WTC11 (cell line): ENCODE results near the gene BMP2K. TPM values are rescaled to one million over a fixed set of nuclear protein-coding genes. Genes with fewer than 3 reads are reported as not detected.

Source experiments
- ATAC-seq: fragments of 200-7000 bp; cut with Tn5 transposase; 2 replicates; pipeline ENCODE4 v1.10.0; 2021; ENCODE audit warnings: mild to moderate bottlenecking, moderate library complexity
- CTCF ChIA-PET: fragments of 300-600 bp; sonication (Branson Sonifier 250); formaldehyde crosslinking; loops from one replicate; lab custom pipeline; 2021; ENCODE audit warnings: antibody characterized with exemption; lab: Charles Lee
- POLR2A ChIA-PET: fragments of 350-600 bp; sonication (Branson Sonifier 250); formaldehyde crosslinking; loops from one replicate; lab custom pipeline; 2021; ENCODE audit warnings: antibody characterized with exemption; lab: Charles Lee
- DNase-seq: peaks from one replicate; pipeline ENCODE4 v3.0.0; 2021; ENCODE audit warnings: low spot score
- H3K27ac Mint-ChIP-seq: 2 replicates; pipeline ENCODE4 v1.8.0; 2021; ENCODE audit warnings: mixed read lengths
- H3K27me3 Mint-ChIP-seq: 2 replicates; pipeline ENCODE4 v1.8.0; 2021; ENCODE audit warnings: low read depth, mild to moderate bottlenecking, moderate library complexity, mixed read lengths
- H3K36me3 Mint-ChIP-seq: 2 replicates; pipeline ENCODE4 v1.8.0; 2021; ENCODE audit warnings: mixed read lengths
- H3K4me1 Mint-ChIP-seq: 2 replicates; pipeline ENCODE4 v1.8.0; 2022; ENCODE audit warnings: mixed read lengths
- H3K4me3 Mint-ChIP-seq: 2 replicates; pipeline ENCODE4 v1.8.0; 2021; ENCODE audit warnings: mild to moderate bottlenecking, moderate library complexity, mixed read lengths
- H3K9me3 Mint-ChIP-seq: 2 replicates; pipeline ENCODE4 v1.8.0; 2021; ENCODE audit warnings: mixed read lengths
- ARID4B ChIP-seq: sonication (generic); formaldehyde crosslinking; IDR thresholded peaks from 2 replicates; pipeline ENCODE4 v1.8.0; 2023; ENCODE audit warnings: missing genetic modification reagents, mild to moderate bottlenecking, borderline replicate concordance
- ATF1 ChIP-seq: sonication (generic); formaldehyde crosslinking; IDR thresholded peaks from 2 replicates; pipeline ENCODE4 v1.8.1; 2023; ENCODE audit warnings: mild to moderate bottlenecking, moderate library complexity, missing genetic modification reagents
- CBFB ChIP-seq: sonication (generic); formaldehyde crosslinking; IDR thresholded peaks from 2 replicates; pipeline ENCODE4 v1.8.1; 2022; ENCODE audit warnings: mild to moderate bottlenecking, low read depth, missing genetic modification reagents
- E2F5 ChIP-seq: sonication (generic); formaldehyde crosslinking; IDR thresholded peaks from 2 replicates; pipeline ENCODE4 v1.8.1; 2022; ENCODE audit warnings: mild to moderate bottlenecking, moderate library complexity, missing genetic modification reagents
- FOXK1 ChIP-seq: sonication (generic); formaldehyde crosslinking; IDR thresholded peaks from 2 replicates; pipeline ENCODE4 v1.8.0; 2022; ENCODE audit warnings: mild to moderate bottlenecking, moderate library complexity, missing genetic modification reagents
- FOXP1 ChIP-seq: sonication (generic); formaldehyde crosslinking; IDR thresholded peaks from 2 replicates; pipeline ENCODE4 v1.8.0; 2022; ENCODE audit warnings: missing genetic modification reagents, mild to moderate bottlenecking, moderate library complexity, borderline replicate concordance
- IRF2 ChIP-seq: sonication (generic); formaldehyde crosslinking; IDR thresholded peaks from 2 replicates; pipeline ENCODE4 v1.8.0; 2022; ENCODE audit warnings: low read depth, missing genetic modification reagents, borderline replicate concordance
- NFATC4 ChIP-seq: fragments of 250-450 bp; sonication (Bioruptor Pico); IDR thresholded peaks from 2 replicates; pipeline ENCODE4 v1.9.0; 2021; ENCODE audit warnings: mild to moderate bottlenecking
- OVOL2 ChIP-seq: fragments of 250-450 bp; sonication (Bioruptor Pico); IDR thresholded peaks from 2 replicates; pipeline ENCODE4 v1.9.0; 2021; ENCODE audit warnings: mild to moderate bottlenecking, borderline replicate concordance
- PRDM15 ChIP-seq: sonication (generic); formaldehyde crosslinking; IDR thresholded peaks from 2 replicates; pipeline ENCODE4 v1.8.0; 2022; ENCODE audit warnings: missing genetic modification reagents
- RORB ChIP-seq: fragments of 250-450 bp; sonication (Bioruptor Pico); IDR thresholded peaks from 2 replicates; pipeline ENCODE4 v1.9.0; 2021; ENCODE audit warnings: mild to moderate bottlenecking
- TEAD4 ChIP-seq: sonication (generic); formaldehyde crosslinking; IDR thresholded peaks from 2 replicates; pipeline ENCODE4 v1.8.0; 2022; ENCODE audit warnings: mild to moderate bottlenecking, missing genetic modification reagents
- TP53 ChIP-seq: sonication (generic); formaldehyde crosslinking; IDR thresholded peaks from 2 replicates; pipeline ENCODE4 v1.8.1; 2023; ENCODE audit warnings: mild to moderate bottlenecking, missing genetic modification reagents
- USF2 ChIP-seq: sonication (generic); formaldehyde crosslinking; IDR thresholded peaks from 2 replicates; pipeline ENCODE4 v1.8.1; 2023; ENCODE audit warnings: mild to moderate bottlenecking, missing genetic modification reagents, moderate library complexity
- ZNF317 ChIP-seq: sonication (generic); formaldehyde crosslinking; IDR thresholded peaks from 2 replicates; pipeline ENCODE4 v1.8.1; 2023; ENCODE audit warnings: low read depth, mild to moderate bottlenecking, moderate library complexity, missing genetic modification reagents, borderline replicate concordance
- ZSCAN18 ChIP-seq: fragments of 250-450 bp; sonication (Bioruptor Pico); IDR thresholded peaks from 2 replicates; pipeline ENCODE4 v2.1.2; 2022; ENCODE audit warnings: mild to moderate bottlenecking, moderate library complexity
- total RNA-seq: library from RNA; stranded (reverse); gene quantifications from 3 replicates; pipeline ENCODE4 v1.2.3, GENCODE V29; 2021
- TF ChIP-seq, protein P1 (sequence below): sonication (generic); formaldehyde crosslinking; IDR thresholded peaks from 2 replicates; pipeline ENCODE4 v1.8.1; 2022; ENCODE audit warnings: low read depth, missing genetic modification reagents, borderline replicate concordance
- TF ChIP-seq, protein P2 (sequence below): sonication (generic); formaldehyde crosslinking; IDR thresholded peaks from 2 replicates; pipeline ENCODE4 v1.8.0; 2022; ENCODE audit warnings: mild to moderate bottlenecking, missing genetic modification reagents
- TF ChIP-seq, protein P3 (sequence below): sonication (generic); formaldehyde crosslinking; IDR thresholded peaks from 2 replicates; pipeline ENCODE4 v1.8.0; 2023; ENCODE audit warnings: missing genetic modification reagents

BMP2K gene
- total RNA-seq, 1 experiment from 2014 or later = 19.9 TPM

DNA sequence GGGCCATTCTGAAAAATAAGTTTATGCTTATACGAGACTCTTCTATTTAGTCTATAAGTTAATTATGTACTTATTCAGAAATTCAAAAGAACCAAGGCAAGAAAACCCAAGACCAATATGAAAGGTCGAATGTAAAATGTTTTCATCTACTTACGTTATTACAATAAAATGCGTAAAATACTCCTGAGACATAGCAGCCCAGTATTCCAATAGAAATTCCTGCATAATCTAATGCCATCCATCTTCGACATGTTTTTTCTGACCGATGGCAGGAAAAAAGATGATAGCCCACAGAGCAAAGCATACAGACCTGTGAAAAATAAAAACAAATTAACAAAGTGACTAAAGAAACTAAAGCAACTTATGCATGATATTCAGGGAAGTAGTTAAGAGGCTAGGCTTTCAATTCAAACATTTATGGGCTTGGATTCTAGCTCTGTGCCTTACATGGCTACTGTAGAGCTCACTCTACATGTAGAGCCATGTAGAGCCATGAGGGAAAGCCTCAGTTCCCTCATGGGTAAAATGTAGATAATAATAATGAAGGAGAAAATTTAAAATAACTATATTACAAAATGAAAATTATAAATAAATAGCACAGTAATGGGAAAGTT lies 154.0 kb downstream of the BMP2K start:
- TF ChIP-seq OVOL2 (CRISPR knock-in tag) (no peak), TEAD4 (no peak), ZSCAN18 (CRISPR knock-in tag) (no peak), E2F5 (CRISPR knock-in tag) (no peak), PRDM15 (CRISPR knock-in tag) (no peak), FOXK1 (CRISPR knock-in tag) (no peak), ARID4B (CRISPR knock-in tag) (no peak), USF2 (CRISPR knock-in tag) (no peak), TP53 (no peak), CBFB (CRISPR knock-in tag) (no peak), FOXP1 (CRISPR knock-in tag) (no peak), IRF2 (CRISPR knock-in tag) (no peak), RORB (CRISPR knock-in tag) (no peak), ATF1 (CRISPR knock-in tag) (no peak), ZNF317 (CRISPR knock-in tag) (no peak), NFATC4 (CRISPR knock-in tag) (no peak)
- TF ChIP-seq, protein P1, sequence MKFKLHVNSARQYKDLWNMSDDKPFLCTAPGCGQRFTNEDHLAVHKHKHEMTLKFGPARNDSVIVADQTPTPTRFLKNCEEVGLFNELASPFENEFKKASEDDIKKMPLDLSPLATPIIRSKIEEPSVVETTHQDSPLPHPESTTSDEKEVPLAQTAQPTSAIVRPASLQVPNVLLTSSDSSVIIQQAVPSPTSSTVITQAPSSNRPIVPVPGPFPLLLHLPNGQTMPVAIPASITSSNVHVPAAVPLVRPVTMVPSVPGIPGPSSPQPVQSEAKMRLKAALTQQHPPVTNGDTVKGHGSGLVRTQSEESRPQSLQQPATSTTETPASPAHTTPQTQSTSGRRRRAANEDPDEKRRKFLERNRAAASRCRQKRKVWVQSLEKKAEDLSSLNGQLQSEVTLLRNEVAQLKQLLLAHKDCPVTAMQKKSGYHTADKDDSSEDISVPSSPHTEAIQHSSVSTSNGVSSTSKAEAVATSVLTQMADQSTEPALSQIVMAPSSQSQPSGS = no peak
- TF ChIP-seq, protein P2, sequence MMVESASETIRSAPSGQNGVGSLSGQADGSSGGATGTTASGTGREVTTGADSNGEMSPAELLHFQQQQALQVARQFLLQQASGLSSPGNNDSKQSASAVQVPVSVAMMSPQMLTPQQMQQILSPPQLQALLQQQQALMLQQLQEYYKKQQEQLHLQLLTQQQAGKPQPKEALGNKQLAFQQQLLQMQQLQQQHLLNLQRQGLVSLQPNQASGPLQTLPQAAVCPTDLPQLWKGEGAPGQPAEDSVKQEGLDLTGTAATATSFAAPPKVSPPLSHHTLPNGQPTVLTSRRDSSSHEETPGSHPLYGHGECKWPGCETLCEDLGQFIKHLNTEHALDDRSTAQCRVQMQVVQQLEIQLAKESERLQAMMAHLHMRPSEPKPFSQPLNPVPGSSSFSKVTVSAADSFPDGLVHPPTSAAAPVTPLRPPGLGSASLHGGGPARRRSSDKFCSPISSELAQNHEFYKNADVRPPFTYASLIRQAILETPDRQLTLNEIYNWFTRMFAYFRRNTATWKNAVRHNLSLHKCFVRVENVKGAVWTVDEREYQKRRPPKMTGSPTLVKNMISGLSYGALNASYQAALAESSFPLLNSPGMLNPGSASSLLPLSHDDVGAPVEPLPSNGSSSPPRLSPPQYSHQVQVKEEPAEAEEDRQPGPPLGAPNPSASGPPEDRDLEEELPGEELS = no peak
- TF ChIP-seq, protein P3, sequence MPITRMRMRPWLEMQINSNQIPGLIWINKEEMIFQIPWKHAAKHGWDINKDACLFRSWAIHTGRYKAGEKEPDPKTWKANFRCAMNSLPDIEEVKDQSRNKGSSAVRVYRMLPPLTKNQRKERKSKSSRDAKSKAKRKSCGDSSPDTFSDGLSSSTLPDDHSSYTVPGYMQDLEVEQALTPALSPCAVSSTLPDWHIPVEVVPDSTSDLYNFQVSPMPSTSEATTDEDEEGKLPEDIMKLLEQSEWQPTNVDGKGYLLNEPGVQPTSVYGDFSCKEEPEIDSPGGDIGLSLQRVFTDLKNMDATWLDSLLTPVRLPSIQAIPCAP (CRISPR knock-in tag) = no peak
- Mint-ChIP-seq H3K27ac (no peak overlapping the region), H3K4me1 (no peaks in the 10 kb centered on the region), H3K4me3 (no peak overlapping the region), H3K9me3 (no peaks in the 10 kb centered on the region), H3K27me3 (no peaks in the 10 kb centered on the region), H3K36me3 (peaks cover 40% of the 10 kb centered on the region)
- POLR2A ChIA-PET = no interaction called here
- DNase-seq = no peak
- CTCF ChIA-PET = no interaction called here
- ATAC-seq = no peak
